Colonic mucosa (tissue), 4 donors: ENCODE data around the gene ART5. TPM values are rescaled to one million over a fixed set of nuclear protein-coding genes. Genes with fewer than 3 reads are reported as not detected.
"Not testable (repeated sequence)": the region's sequence is repeated elsewhere in the genome, so short reads cannot be mapped to it uniquely, and the experiment has no call there.

ENCODE experiments used
- DNase-seq: peaks from one replicate; pipeline ENCODE4 v3.0.0-alpha.2; 2020
- H3K27ac ChIP-seq: fragments of 200-600 bp; one replicate; pipeline ENCODE4 v1.8.0; 2021
- H3K27me3 ChIP-seq: fragments of 200-600 bp; one replicate; pipeline ENCODE4 v1.8.0; 2021
- H3K36me3 ChIP-seq: fragments of 200-600 bp; one replicate; pipeline ENCODE4 v1.8.0; 2021
- H3K4me1 ChIP-seq: fragments of 200-600 bp; one replicate; pipeline ENCODE4 v1.8.0; 2021; ENCODE audit warnings: mild to moderate bottlenecking
- H3K4me3 ChIP-seq: fragments of 200-600 bp; one replicate; pipeline ENCODE4 v1.8.0; 2021
- H3K9ac ChIP-seq, 2 donors: one replicate each; pipeline ENCODE4 v1.7.0; 2013; ENCODE audit warnings: control low read depth in 2 of 2, low read depth in 2 of 2, low read length in 2 of 2
- H3K9me3 ChIP-seq: fragments of 200-600 bp; one replicate; pipeline ENCODE4 v1.8.0; 2021
- intact Hi-C: fragments of 100-400 bp; cut with DNase I; formaldehyde crosslinking; loops from one replicate; pipeline ENCODE4 v1.14.1; 2022
- total RNA-seq, 2 donors: library from RNA; stranded (reverse); fragmentation: NEBNext Ultra II Directional in 1 of 2; extraction: Animal tissue kit (Norgen Biotek cat#: 25700) in 1 of 2; gene quantifications; one replicate each; pipeline ENCODE4 v1.2.1, GENCODE V29; 2021
- TF ChIP-seq, protein P1 (sequence below): fragments of 200-600 bp; IDR thresholded peaks from one replicate; pipeline ENCODE4 v1.8.0; 2022; ENCODE audit warnings: antibody characterized with exemption, mild to moderate bottlenecking
- donor health status: healthy.
- donor health status: DM: no; HTN: no; CAD: no.
- donor health status: DM: no; HTN: no; CAD: no.

Gene ART5
- total RNA-seq, 2 donors from 2014 or later: not detected

DNA sequence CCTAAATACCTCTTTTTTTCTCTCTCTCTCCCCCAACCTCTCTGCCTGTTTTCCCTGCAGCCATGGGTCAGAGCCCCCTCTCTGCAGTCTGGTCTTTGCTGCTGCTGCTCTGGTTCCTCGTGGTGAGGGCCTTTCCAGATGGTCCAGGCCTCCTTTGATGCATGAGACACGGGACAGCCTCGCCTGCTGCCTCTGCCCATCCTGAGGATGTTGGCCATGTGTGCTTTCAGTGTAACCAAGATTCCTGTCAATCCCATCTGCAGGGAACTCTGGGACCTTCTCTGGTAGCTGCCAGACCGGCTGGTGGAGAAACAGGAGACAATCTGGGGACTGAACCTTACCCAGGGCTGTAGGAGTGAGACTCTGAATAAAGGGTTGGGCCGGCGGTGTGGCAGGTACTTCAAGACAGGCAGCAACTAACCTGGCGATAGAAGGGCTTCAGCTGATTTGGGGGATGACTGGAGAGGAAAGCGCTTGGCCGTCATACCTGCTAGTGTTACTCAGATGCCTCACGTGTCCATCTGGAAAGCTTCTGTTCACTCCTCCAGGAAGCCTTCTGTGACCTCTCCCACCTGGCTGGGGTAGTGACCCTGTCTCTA lies 22.3 kb upstream of the ART5 start:
- H3K36me3 ChIP-seq: no peaks in the 10 kb centered on the region
- intact Hi-C loops: no loop called here
- H3K9me3 ChIP-seq: no peaks in the 10 kb centered on the region
- H3K4me1 ChIP-seq: no peaks in the 10 kb centered on the region
- H3K4me3 ChIP-seq: no peak overlapping the region
- H3K27ac ChIP-seq: no peak overlapping the region
- DNase-seq: no peak
- H3K9ac ChIP-seq: no peak overlapping the region
- H3K27me3 ChIP-seq: no peaks in the 10 kb centered on the region
- TF ChIP-seq, protein P1, sequence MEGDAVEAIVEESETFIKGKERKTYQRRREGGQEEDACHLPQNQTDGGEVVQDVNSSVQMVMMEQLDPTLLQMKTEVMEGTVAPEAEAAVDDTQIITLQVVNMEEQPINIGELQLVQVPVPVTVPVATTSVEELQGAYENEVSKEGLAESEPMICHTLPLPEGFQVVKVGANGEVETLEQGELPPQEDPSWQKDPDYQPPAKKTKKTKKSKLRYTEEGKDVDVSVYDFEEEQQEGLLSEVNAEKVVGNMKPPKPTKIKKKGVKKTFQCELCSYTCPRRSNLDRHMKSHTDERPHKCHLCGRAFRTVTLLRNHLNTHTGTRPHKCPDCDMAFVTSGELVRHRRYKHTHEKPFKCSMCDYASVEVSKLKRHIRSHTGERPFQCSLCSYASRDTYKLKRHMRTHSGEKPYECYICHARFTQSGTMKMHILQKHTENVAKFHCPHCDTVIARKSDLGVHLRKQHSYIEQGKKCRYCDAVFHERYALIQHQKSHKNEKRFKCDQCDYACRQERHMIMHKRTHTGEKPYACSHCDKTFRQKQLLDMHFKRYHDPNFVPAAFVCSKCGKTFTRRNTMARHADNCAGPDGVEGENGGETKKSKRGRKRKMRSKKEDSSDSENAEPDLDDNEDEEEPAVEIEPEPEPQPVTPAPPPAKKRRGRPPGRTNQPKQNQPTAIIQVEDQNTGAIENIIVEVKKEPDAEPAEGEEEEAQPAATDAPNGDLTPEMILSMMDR: no peak

DNA sequence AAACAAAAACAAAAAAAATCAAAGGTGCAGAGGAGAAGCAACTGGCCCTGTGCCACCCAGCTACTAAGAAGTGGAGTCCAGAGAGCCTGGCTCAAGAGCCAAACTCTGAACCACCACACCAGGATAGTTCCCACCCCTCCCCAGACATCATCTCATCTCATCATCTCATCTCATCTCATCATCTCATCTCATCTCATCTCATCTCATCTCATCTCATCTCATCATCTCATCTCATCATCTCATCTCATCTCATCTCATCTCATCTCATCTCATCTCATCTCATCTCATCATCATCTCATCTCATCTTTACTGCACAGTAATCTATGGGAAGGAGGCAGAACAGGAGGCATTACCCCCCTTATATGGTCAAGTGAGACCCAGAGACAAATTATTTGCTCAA lies 21.1 kb upstream of the ART5 start:
- no peak overlapping the region for H3K4me3 ChIP-seq
- H3K4me1 ChIP-seq: no peaks in the 10 kb centered on the region
- H3K9ac ChIP-seq: no peak overlapping the region
- intact Hi-C loops: no loop called here
- TF ChIP-seq, protein P1: no peak
- no peak for DNase-seq
- no peaks in the 10 kb centered on the region for H3K27me3 ChIP-seq
- H3K27ac ChIP-seq: no peak overlapping the region
- no peaks in the 10 kb centered on the region for H3K36me3 ChIP-seq
- H3K9me3 ChIP-seq: no peaks in the 10 kb centered on the region

DNA sequence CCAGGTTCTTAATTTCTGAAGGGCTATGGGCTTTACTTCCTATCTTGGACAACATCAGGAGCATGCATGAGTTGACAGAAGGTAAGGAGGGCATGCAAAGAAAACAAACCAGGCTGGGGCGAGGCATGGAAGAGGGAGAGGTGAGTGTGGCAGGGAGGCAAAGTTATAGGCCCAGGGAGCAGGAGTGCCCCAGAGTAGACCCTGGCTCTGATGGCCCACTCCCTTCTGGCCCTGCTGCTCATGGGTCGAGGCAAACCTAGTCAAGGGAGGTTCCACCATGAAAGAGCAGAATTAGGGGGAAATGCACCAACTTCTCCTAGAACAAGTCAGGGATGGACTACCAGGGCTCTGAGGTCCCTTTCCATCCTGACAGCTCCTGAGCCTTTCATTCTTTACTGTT lies 19.2 kb upstream of the ART5 start:
- TF ChIP-seq, protein P1: no peak
- no peaks in the 10 kb centered on the region for H3K9me3 ChIP-seq
- H3K4me3 ChIP-seq: no peak overlapping the region
- H3K36me3 ChIP-seq: no peaks in the 10 kb centered on the region
- H3K9ac ChIP-seq: no peak overlapping the region
- H3K27me3 ChIP-seq: no peaks in the 10 kb centered on the region
- H3K4me1 ChIP-seq: no peaks in the 10 kb centered on the region
- no peak for DNase-seq
- no peak overlapping the region for H3K27ac ChIP-seq
- intact Hi-C loops: no loop called here

DNA sequence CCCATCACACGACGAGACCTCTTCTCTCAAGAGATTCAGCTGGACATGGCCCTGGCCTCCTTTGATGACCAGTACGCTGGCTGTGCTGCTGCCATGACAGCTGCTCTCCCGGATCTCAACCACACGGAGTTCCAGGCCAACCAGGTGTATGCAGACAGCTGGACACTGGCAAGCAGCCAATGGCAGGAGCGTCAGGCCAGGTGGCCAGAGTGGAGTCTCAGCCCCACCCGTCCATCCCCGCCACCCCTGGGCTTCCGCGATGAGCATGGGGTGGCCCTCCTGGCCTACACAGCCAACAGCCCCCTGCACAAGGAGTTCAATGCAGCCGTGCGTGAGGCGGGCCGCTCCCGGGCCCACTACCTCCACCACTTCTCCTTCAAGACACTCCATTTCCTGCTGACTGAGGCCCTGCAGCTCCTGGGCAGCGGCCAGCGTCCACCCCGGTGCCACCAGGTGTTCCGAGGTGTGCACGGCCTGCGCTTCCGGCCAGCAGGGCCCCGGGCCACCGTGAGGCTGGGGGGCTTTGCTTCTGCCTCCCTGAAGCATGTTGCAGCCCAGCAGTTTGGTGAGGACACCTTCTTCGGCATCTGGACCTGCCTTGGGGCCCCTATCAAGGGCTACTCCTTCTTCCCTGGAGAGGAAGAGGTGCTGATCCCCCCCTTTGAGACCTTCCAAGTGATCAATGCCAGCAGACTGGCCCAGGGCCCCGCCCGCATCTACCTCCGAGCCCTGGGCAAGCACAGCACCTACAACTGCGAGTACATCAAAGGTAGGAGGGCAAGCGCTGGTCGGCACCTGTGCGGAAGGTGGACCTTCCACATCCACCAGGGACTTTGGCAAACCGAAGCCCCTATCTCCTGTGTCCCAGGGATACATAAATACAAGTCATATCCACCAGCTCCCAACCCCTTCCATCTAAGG lies 18.1 kb upstream of the ART5 start:
- no peak overlapping the region for H3K9ac ChIP-seq
- no peaks in the 10 kb centered on the region for H3K4me1 ChIP-seq
- no peak for DNase-seq

DNA sequence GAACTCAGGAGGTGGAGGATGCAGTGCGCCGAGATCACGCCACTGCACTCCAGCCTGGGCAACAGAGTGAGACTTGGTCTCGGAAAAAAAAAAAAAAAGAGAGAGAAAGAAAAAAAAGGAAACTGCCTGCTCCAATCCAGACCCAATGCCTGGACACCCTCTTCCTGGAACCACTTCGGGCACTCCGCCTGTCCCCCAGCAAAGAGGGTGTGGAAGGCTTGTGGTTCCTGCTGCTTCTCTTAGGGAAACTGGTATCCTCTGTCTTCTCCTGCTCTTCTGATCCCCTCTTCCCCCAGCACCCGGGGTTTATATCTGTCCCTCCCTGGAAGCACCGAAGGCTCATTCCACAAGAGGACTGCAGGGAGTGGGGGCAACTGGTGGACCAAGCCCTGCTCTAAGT lies 16.5 kb upstream of the ART5 start:
- no peak for DNase-seq
- TF ChIP-seq, protein P1: no peak
- Histone ChIP-seq H3K27ac (no peak overlapping the region), H3K9ac (no peak overlapping the region), H3K4me1 (no peaks in the 10 kb centered on the region), H3K9me3 (no peaks in the 10 kb centered on the region), H3K27me3 (no peaks in the 10 kb centered on the region), H3K36me3 (no peaks in the 10 kb centered on the region), H3K4me3 (no peak overlapping the region)
- intact Hi-C loops: no loop called here

More for the DNA sequence above, 18.1 kb upstream of the ART5 start:
- no peak overlapping the region for H3K4me3 ChIP-seq
- no peaks in the 10 kb centered on the region for H3K9me3 ChIP-seq
- TF ChIP-seq, protein P1: no peak
- H3K27ac ChIP-seq: no peak overlapping the region
- H3K27me3 ChIP-seq: no peaks in the 10 kb centered on the region
- intact Hi-C loops: no loop called here
- H3K36me3 ChIP-seq: no peaks in the 10 kb centered on the region

DNA sequence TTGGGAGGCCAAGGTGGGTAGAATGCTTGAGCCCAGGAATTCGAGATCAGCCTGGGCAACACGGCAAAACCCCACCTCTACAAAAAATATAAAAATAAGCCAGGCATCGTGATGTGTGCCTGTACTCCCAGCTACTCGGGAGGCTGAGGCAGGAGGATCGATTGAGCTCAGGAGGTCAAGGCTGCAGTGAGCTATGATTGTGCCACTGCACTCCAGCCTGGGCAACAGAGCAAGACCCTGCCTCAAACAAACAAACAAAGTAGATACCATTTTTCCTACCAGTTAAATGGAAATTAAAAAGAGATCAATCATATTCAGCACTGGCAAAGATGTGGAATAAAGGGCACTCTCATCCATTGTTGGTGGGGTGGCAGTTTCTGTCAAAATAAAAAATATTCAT lies 15.5 kb upstream of the ART5 start:
- DNase-seq, H3K36me3 ChIP-seq, H3K9ac ChIP-seq, H3K27ac ChIP-seq, H3K4me3 ChIP-seq, H3K4me1 ChIP-seq, H3K27me3 ChIP-seq, intact Hi-C loops, H3K9me3 ChIP-seq: not testable (repeated sequence)
